Ishikawa (cell line): Measurements from ENCODE around the gene PIGR.

Source experiments
- CREB1 ChIP-seq: IDR thresholded peaks from 2 replicates; pipeline ENCODE4 v1.6.1; 2012; ENCODE audit warnings: low read depth
- EGR1 ChIP-seq: IDR thresholded peaks from 2 replicates; pipeline ENCODE4 v1.6.1; 2012
- EP300 ChIP-seq: IDR thresholded peaks from 2 replicates; pipeline ENCODE4 v1.6.1; 2012; ENCODE audit warnings: borderline replicate concordance
- FOXM1 ChIP-seq: IDR thresholded peaks from 2 replicates; pipeline ENCODE4 v1.6.1; 2012; ENCODE audit warnings: low read depth, borderline replicate concordance
- MAX ChIP-seq: IDR thresholded peaks from 2 replicates; pipeline ENCODE4 v1.6.1; 2012
- NFIC ChIP-seq: IDR thresholded peaks from 2 replicates; pipeline ENCODE4 v1.6.1; 2012
- RAD21 ChIP-seq: IDR thresholded peaks from 2 replicates; pipeline ENCODE4 v1.6.1; 2012; ENCODE audit warnings: low read depth
- TAF1 ChIP-seq: IDR thresholded peaks from 2 replicates; pipeline ENCODE4 v1.6.1; 2012; ENCODE audit warnings: low read depth, mild to moderate bottlenecking
- USF1 ChIP-seq: IDR thresholded peaks from 2 replicates; pipeline ENCODE4 v1.6.1; 2012
- YY1 ChIP-seq: IDR thresholded peaks from 2 replicates; pipeline ENCODE4 v1.6.1; 2012; ENCODE audit warnings: low read depth
- TF ChIP-seq, protein P1 (sequence below): IDR thresholded peaks from 2 replicates; pipeline ENCODE4 v1.6.1; 2012; ENCODE audit warnings: low read depth, mild to moderate bottlenecking

DNA sequence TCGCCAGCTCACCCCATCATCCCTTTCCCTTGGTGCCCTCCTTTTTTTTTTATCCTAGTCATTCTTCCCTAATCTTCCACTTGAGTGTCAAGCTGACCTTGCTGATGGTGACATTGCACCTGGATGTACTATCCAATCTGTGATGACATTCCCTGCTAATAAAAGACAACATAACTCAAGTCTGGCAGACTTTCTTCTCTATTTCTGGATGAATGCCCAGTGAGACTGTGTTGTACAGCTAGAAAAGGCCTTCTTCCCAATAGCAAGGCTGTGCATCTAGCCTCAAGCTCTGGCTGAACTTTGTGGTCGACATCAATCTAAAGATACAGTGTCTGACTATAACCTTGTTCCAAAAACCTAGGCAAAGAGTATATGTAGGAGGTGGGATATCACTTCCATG, 42.6 kb downstream of the PIGR start:
- no peak for TF ChIP-seq TAF1
- TF ChIP-seq MAX = no peak
- no peak for TF ChIP-seq YY1
- no peak for TF ChIP-seq FOXM1
- no peak for TF ChIP-seq RAD21
- no peak for TF ChIP-seq EGR1
- TF ChIP-seq CREB1 = no peak
- TF ChIP-seq, protein P1, sequence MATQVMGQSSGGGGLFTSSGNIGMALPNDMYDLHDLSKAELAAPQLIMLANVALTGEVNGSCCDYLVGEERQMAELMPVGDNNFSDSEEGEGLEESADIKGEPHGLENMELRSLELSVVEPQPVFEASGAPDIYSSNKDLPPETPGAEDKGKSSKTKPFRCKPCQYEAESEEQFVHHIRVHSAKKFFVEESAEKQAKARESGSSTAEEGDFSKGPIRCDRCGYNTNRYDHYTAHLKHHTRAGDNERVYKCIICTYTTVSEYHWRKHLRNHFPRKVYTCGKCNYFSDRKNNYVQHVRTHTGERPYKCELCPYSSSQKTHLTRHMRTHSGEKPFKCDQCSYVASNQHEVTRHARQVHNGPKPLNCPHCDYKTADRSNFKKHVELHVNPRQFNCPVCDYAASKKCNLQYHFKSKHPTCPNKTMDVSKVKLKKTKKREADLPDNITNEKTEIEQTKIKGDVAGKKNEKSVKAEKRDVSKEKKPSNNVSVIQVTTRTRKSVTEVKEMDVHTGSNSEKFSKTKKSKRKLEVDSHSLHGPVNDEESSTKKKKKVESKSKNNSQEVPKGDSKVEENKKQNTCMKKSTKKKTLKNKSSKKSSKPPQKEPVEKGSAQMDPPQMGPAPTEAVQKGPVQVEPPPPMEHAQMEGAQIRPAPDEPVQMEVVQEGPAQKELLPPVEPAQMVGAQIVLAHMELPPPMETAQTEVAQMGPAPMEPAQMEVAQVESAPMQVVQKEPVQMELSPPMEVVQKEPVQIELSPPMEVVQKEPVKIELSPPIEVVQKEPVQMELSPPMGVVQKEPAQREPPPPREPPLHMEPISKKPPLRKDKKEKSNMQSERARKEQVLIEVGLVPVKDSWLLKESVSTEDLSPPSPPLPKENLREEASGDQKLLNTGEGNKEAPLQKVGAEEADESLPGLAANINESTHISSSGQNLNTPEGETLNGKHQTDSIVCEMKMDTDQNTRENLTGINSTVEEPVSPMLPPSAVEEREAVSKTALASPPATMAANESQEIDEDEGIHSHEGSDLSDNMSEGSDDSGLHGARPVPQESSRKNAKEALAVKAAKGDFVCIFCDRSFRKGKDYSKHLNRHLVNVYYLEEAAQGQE = no peak
- no peak for TF ChIP-seq USF1
- no peak for TF ChIP-seq EP300
- no peak for TF ChIP-seq NFIC
